Measurements from ENCODE around the gene SFMBT2. TPM values are rescaled to one million over a fixed set of nuclear protein-coding genes. Genes with fewer than 3 reads are reported as not detected.
A peak's percentile ranks its signal among the peaks of the same experiment; 100 is the strongest.

Gene SFMBT2
- total RNA-seq, 1 experiment from 2014 or later: 0.03 TPM

GRCh38 chr10:7425691-7426090 is 14.9 kb upstream of the SFMBT2 start:
- no peak for DNase-seq (ENCODE audit: low spot score)

GRCh38 chr10:7424919-7425318 is 14.1 kb upstream of the SFMBT2 start:
- no peak for DNase-seq (ENCODE audit: low spot score)

- DNase-seq (ENCODE audit: low spot score): no peak
Measured at GRCh38 chr10:7424315-7424714, 13.5 kb upstream of the SFMBT2 start.

GRCh38 chr10:7423521-7423920 is 12.7 kb upstream of the SFMBT2 start:
- no peak for DNase-seq (ENCODE audit: low spot score)

- no peak for DNase-seq (ENCODE audit: low spot score)
Measured at GRCh38 chr10:7421526-7421925, 10.7 kb upstream of the SFMBT2 start.

- DNase-seq (ENCODE audit: low spot score): no peak
Measured at GRCh38 chr10:7419998-7420397, 9.2 kb upstream of the SFMBT2 start.

GRCh38 chr10:7417807-7418206 is 7.0 kb upstream of the SFMBT2 start:
- DNase-seq (ENCODE audit: low spot score): no peak

GRCh38 chr10:7417103-7417623 is 6.3 kb upstream of the SFMBT2 start:
- peak; percentile 16 for DNase-seq (ENCODE audit: low spot score)

- DNase-seq (ENCODE audit: low spot score): no peak
Measured at GRCh38 chr10:7414766-7415165, 3.9 kb upstream of the SFMBT2 start.

- no peak for DNase-seq (ENCODE audit: low spot score)
Measured at GRCh38 chr10:7412928-7413282, 2.1 kb upstream of the SFMBT2 start.

- no peak for DNase-seq (ENCODE audit: low spot score)
Measured at GRCh38 chr10:7412237-7412927, 1.5 kb upstream of the SFMBT2 start.

- DNase-seq (ENCODE audit: low spot score): no peak
Measured at GRCh38 chr10:7411671-7412128, 866 bp upstream of the SFMBT2 start.

- no peak for DNase-seq (ENCODE audit: low spot score)
Measured at GRCh38 chr10:7410301-7410861, 453 bp downstream of the SFMBT2 start.

- no peak for DNase-seq (ENCODE audit: low spot score)
Measured at GRCh38 chr10:7409732-7410168, 1.1 kb downstream of the SFMBT2 start.

- DNase-seq (ENCODE audit: low spot score): no peak
Measured at GRCh38 chr10:7409045-7409731, 1.6 kb downstream of the SFMBT2 start.

- no peak for DNase-seq (ENCODE audit: low spot score)
Measured at GRCh38 chr10:7408291-7409044, 2.4 kb downstream of the SFMBT2 start.

- DNase-seq (ENCODE audit: low spot score): no peak
Measured at GRCh38 chr10:7407368-7408290, 3.2 kb downstream of the SFMBT2 start.

GRCh38 chr10:7406712-7407333 is 4.0 kb downstream of the SFMBT2 start:
- no peak for DNase-seq (ENCODE audit: low spot score)

GRCh38 chr10:7405637-7406036 is 5.2 kb downstream of the SFMBT2 start:
- DNase-seq (ENCODE audit: low spot score): no peak

GRCh38 chr10:7403620-7404019 is 7.2 kb downstream of the SFMBT2 start:
- DNase-seq (ENCODE audit: low spot score): no peak
